Measurements from ENCODE around the gene RAB3GAP2.
"Not testable (repeated sequence)": the region's sequence is repeated elsewhere in the genome, so short reads cannot be mapped to it uniquely, and the experiment has no call there.

The RAB3GAP2 gene

DNA sequence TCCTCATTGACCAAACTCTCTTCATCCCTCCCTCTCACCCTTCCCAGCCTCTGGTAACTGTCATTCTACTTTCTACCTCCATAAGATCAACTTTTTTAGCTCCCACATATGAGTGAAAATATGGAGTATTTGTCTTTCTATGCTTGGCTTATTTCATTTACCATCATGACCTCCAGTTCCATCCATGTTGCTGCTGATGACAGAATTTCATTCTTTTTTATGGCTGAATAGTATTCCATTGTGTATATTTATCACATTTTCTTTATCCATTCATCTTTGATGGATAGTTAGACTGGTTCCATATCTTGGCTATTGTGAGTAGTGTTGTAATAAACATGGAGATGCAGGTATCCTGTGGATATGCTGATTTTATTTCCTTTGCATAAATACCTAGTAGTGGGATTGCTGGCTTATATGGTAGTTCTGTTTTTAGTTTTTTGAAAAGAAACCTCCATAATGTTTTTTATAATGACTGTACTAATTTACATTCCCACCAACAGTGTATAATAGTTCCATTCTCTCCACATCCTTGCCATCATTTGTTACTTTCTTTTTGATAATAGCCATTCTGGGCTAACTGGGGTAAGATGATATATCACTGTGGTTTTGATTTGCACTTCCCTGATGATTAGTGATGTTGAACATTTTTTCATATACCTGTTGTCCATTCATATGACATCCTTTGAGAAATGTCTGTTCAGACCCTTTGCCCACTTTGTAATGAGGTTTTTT lies 142.6 kb downstream of the RAB3GAP2 start:
- FAIRE-seq, result no peak

DNA sequence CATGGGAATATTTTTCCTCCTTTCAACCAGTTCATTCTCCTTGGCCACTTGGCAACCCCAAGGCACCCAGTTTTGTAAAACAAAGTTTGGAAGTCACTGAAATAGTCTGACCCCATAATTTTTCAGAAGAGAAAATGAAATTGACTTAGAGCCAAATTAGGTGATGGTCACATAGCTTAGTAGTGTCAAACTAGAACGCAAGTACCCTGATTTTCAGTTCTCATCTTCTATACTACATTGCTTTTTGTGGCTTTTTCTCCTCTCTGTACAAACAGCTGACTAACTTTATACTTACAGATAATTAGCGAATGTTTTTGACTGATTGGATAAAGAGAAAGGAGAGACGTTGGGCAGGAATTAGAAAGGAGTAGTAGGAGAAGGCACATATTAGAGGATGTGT lies 145.2 kb downstream of the RAB3GAP2 start:
- FAIRE-seq, result no peak

DNA sequence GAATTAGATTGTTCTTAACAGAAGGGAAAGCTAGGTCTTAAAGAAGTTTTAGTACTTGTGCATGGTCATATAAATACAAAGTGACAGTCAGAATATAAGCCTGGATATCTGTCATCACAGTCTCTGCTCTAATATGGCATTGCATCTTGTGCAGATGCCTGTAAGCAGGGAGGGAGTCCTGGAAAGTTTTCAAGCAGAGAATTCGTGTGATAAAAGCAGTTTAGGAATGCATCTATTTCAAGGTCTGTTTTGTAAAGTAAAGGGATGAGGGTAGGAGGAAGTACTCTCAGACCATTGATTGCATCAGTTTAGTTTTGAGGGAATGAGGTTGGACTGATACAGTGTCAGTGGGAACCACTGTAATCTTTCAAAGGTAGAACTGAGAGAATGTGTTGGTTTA lies 147.7 kb downstream of the RAB3GAP2 start:
- FAIRE-seq, result no peak

DNA sequence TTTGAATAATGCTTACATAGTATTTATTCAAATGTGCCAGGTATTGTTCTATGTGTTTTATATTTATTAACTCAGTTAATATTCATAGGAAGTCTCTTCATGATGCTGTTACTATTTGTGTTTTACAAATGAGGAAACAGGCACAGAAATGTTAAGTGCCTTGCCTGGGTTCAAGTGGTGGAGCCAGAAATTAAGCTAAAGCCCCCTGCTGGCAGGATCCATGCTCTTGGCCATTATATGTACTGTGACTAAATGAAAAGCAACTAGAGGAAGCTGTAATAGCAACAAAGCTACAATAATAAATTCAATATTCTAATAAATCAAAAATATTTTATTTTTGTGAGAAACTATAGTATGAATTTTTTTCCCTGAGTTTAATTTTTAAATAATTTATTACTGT lies 148.4 kb downstream of the RAB3GAP2 start:
- no peak for FAIRE-seq

DNA sequence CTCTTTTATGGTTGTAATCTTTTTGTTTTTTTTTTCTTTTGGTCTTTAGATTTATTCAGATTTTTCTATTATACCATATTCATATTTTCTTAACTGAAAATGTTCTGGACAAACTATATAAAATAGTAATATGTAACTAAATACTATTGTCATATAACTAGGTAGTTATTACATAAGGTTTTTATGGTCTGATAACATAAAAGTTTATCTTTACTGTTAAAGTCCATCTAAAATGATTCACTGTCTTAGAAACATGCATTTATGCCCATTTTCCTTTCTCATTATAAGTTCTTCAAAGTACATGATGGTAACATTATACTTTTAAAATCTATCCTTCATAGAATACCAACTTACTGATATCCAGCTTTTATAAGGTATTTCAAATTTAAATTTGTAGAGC lies 149.2 kb downstream of the RAB3GAP2 start:
- no peak for FAIRE-seq

DNA sequence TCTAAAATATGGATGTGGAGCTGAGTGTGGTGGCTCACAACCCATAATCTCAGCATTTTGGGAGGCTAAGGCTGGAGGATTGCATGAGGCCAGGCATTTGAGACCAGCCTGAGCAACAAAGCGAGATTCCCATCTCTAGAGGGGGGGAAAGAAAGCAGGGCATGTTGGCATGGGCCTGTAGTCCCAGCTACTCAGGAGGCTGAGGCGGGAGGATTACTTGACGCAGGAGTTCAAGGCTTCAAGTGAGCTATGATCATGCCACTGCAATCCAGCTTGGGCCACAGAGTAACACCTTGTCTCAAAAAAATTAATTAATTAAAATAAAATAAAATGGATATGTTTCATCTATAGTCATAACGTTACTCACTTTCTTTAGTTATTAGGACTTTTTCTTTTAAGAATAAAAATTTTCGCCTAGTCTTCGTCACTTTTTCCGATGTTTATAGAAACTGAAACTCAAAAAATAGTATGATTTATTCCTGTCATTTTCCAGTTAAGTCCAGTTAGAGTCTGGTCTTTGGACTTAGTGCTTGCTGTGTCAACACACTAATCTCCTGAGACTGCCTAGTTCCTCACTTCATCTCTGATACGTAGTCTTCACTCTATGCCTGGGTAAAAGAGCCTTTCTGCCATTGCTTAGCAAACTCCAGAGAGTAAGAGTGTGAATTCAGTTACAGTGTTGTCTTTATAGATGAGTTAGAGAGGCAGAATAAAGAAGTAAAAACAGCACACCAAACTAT lies 150.3 kb downstream of the RAB3GAP2 start:
- no peak for FAIRE-seq

DNA sequence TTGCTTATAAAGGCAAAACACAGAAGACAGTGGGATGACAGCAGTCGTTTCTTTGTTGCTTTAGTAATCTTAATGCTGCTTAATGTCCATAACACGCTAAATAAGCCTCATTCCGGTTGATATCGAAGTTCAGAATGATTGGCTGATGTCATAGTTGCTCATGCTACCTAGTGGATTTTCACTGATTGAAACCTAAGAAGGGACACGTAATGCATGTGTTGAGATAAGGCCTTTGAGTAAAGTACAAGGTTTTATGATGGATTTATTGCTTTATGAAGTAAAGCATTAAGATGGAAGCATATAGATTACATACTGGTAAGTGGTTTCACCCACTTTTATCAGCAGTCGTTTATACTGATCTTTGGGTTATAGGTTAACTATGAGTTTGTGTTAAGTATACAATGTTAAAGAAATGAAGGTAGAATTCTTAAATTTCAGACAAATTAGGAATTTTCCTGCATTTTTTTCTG lies 153.2 kb downstream of the RAB3GAP2 start:
- FAIRE-seq, result no peak

DNA sequence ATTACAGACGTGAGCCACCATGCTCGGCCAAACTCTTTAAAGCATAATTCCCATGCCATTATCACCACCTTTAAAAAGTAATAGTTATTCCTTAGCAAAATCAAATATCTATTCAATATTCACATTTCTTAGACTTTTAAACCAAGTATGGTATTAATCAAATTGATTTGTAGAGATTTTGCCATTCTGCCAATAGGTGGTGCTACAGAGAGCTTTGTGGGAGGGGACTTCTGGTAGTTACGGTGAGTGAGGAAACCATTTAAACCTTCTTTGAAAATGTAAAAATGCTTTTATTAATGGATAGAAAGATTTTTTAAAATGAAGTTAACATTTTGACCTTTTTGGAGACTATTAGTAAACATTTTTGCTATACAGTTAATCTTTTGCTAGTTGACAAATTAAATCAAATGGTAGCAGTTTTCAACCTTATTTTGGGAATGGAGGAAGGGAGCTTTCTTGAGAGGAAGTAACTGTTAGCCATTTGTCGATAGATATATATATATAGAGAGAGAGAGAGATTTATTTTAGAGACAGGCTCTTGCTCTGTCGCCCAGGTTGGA lies 159.0 kb downstream of the RAB3GAP2 start:
- no peak for FAIRE-seq

DNA sequence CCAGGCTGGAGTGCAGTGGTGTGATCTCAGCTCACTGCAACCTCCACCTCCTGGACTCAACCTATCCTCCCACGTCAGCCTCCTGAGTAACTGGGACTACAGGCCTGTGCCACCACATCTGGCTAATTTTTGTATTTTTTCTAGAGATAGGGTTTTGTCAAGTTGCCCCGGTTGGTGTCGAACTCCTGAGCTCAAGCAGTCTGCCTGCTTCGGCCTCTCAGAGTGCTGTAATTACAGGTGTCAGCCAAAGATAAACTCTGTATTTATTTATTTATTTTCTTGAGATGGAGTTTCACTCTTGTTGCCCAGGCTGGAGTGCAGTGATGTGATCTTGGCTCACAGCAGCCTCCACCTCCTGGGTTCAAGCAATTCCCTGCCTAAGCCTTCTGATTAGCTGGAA lies 159.7 kb downstream of the RAB3GAP2 start:
- not testable (repeated sequence) for FAIRE-seq

DNA sequence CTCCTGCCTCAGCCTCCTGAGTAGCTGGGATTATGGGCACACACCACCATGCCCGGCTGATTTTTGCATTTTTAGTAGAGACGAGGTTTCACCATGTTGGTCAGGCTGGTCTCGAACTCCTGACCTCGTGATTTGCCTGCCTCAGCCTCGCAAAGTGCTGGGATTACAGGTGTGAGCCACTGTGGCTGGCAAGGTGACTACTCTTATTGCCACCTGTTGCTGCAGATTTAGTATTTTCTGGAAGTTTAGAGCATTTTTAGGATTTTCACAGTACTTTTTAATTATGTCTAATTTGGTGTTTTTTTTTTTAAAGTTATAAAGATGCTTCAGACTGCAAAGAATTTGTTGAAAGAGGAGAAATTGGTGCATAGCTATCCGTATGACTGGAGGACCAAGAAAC lies 161.8 kb downstream of the RAB3GAP2 start:
- not testable (repeated sequence) for FAIRE-seq

DNA sequence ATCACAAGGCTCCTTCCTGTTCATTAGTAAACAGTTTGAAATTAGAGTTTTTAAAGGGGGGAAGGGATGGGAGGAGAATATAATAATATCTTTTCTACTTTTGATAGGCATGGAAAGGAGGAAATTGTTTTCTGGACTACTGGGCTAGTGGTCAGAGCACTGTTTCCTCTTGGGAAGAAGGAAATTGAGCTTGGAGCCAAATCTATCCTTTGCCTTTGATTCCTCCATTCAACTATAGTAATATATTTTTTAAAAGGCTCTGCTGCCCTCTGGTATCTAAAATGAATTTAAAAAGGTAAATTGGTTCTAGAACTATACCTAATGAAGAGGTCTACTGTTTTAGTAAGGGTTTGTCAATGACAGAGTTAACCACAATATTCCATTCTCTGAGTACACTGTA lies 172.4 kb downstream of the RAB3GAP2 start:
- FAIRE-seq, result no peak

Measured in endometrium (tissue), 2 donors.